HG03095 (cell line): ENCODE results near the gene ISM1.

Experiments used
- ATAC-seq: cut with Tn5 transposase; IDR thresholded peaks from one replicate; pipeline ENCODE4 v1.9.1; 2021; ENCODE audit warnings: moderate library complexity; ENCODE audit not compliant: unreplicated experiment

Gene ISM1

DNA sequence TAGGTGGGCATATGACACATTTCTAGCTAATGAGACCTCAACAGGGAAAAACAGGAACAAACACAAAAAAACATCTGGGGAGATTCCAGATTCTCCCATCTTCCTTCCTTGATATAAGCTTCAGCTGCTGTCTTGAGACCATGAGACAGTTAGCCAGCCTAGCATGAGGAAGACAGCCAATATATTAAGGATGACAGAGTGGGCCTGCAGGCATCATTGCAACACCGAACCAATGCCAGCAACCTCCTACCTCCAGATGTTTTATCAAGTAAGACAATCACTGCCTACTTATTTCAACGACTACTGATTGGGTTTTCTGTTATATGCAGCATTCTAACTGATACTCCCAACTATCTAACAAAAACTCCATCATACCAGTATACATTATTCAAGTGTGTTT lies 119.0 kb downstream of the ISM1 start:
- no peak for ATAC-seq

GRCh38 chr20:13341737-13342393 lies 120.8 kb downstream of the ISM1 start:
- ATAC-seq, result no peak

- no peak for ATAC-seq
Observed at GRCh38 chr20:13342469-13343242, 121.6 kb downstream of the ISM1 start.

DNA sequence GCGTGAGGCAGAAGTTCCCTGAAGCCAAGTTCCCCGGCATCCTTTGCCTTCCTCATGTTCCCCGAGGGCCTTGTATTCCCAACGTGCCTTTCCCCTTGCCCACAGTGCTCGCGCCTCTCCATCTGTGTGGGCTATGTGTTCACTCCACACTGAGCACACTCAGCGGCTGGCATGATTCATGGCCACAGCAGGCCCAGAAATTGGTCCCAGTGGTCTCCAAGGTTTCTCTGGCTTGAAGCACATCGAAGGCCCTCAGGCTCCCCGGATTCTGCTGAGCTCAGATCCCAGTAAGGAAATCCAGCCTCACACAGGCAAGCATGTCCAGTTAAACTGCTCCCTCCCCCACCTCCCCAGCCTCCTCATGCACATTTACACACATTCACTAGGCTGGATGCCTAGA lies 123.6 kb downstream of the ISM1 start:
- ATAC-seq, result no peak

DNA sequence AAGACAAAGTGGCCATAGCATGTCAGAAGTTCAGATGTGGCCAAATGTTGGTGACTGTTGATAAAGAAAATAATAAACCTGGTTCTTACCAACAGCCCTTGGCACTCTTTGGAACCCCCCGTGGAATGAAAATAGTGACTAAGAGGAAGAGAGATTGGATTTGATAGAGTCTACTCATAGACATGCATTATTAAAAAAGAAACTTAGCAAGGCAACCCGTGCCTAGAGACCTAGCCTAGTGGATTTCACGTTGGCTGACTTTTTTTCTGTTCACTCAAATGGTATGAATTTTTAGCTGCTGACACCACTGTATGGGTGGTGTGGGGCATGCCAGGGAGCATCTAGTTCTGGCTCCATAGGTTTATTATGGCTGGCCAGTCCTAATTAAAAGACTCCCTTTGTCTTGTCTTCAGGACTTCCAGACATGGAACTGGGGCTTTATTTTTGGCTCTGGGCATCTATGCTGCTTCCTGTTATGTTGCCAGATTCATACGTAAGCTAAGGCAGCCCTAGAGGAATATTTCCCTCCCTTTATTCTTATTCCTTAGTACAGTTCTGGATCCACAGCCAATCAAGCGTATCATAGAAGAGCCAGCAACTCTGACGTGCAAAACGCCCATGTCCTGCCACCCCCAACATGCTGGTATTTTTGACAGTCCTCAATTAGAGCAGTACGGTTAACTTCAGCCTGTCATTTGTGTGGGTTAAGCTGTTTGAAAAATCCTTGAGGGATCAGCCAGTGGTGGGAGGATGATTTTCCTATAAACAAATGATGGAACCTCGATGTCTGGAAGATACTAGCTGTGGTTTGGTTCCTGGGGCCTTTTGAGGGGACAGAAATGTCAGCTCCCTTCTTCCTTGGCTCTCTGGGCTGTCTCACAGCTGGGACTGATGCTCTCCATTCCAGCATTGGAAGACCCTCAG lies 127.5 kb downstream of the ISM1 start:
- ATAC-seq, result no peak

DNA sequence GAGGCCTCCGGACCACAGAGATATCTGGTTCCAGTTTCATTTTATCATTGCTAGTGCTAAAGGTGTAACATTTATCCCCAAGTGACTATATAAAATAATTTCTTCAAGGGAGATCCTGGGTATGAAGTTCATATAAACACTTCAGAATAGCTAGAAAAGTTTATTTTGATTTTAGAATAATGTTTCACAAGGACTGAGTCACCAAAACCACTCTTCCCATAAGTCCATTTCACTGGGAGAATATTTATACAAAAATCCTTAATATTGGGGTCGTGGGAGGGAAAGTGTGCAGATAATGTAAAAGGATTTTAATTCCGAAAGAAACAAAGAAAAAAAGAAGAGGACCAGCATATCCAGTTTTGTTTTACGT lies 128.1 kb downstream of the ISM1 start:
- no peak for ATAC-seq
